WERI-Rb-1 (cell line): ENCODE results near the gene LRFN4.

Source experiments
- DNase-seq: peaks from one replicate; pipeline ENCODE4 v3.0.0-alpha.2; 2020
- H3K27ac ChIP-seq: fragments of 250-450 bp; sonication (Bioruptor Pico); 2 replicates; pipeline ENCODE4 v1.5.1; 2020; ENCODE audit warnings: mild to moderate bottlenecking, moderate library complexity
- H3K27me3 ChIP-seq: fragments of 250-450 bp; sonication (Bioruptor Pico); 2 replicates; pipeline ENCODE4 v1.5.1; 2021; ENCODE audit warnings: mild to moderate bottlenecking, low read depth, moderate library complexity; ENCODE audit not compliant: insufficient read depth, severe bottlenecking
- H3K36me3 ChIP-seq: fragments of 250-450 bp; sonication (Bioruptor Pico); 2 replicates; pipeline ENCODE4 v1.5.1; 2020; ENCODE audit warnings: mild to moderate bottlenecking, moderate library complexity
- H3K4me3 ChIP-seq: 2 replicates; pipeline ENCODE4 v1.5.1; 2011; ENCODE audit warnings: low read depth, mild to moderate bottlenecking, control low read depth, low read length
- H3K9me3 ChIP-seq: fragments of 250-450 bp; sonication (Bioruptor Pico); 2 replicates; pipeline ENCODE4 v1.5.1; 2021; ENCODE audit warnings: mild to moderate bottlenecking, moderate library complexity; ENCODE audit not compliant: severe bottlenecking
- CTCF ChIP-seq: IDR thresholded peaks from 2 replicates; pipeline ENCODE4 v1.5.1; 2011; ENCODE audit warnings: low read depth, mild to moderate bottlenecking, control low read depth, inconsistent platforms, low read length

LRFN4 gene

GRCh38 chr11:66889960-66890359 lies 33.1 kb downstream of the LRFN4 start:
- DNase-seq = peak; percentile 68
- no peak for TF ChIP-seq CTCF
- Histone ChIP-seq H3K4me3 (no peak overlapping the region), H3K9me3 (no peaks in the 10 kb centered on the region), H3K27ac (no peak overlapping the region), H3K36me3 (no peaks in the 10 kb centered on the region), H3K27me3 (no peaks in the 10 kb centered on the region)

GRCh38 chr11:66891851-66892660 lies 35.2 kb downstream of the LRFN4 start:
- no peak for DNase-seq
- Histone ChIP-seq H3K27me3 (no peaks in the 10 kb centered on the region), H3K27ac (no peak overlapping the region), H3K4me3 (no peak overlapping the region), H3K9me3 (no peaks in the 10 kb centered on the region), H3K36me3 (no peaks in the 10 kb centered on the region)
- no peak for TF ChIP-seq CTCF

GRCh38 chr11:66892911-66893310 lies 36.0 kb downstream of the LRFN4 start:
- Histone ChIP-seq H3K27me3 (no peaks in the 10 kb centered on the region), H3K4me3 (no peak overlapping the region), H3K27ac (no peak overlapping the region), H3K9me3 (no peaks in the 10 kb centered on the region), H3K36me3 (no peaks in the 10 kb centered on the region)
- TF ChIP-seq CTCF = no peak
- no peak for DNase-seq

GRCh38 chr11:66894141-66894540 lies 37.3 kb downstream of the LRFN4 start:
- no peaks in the 10 kb centered on the region for H3K36me3 ChIP-seq
- DNase-seq = no peak
- no peaks in the 10 kb centered on the region for H3K9me3 ChIP-seq
- TF ChIP-seq CTCF = no peak
- no peaks in the 10 kb centered on the region for H3K27me3 ChIP-seq
- no peak overlapping the region for H3K4me3 ChIP-seq
- H3K27ac ChIP-seq = no peak overlapping the region

- H3K9me3 ChIP-seq = no peaks in the 10 kb centered on the region
- no peak overlapping the region for H3K4me3 ChIP-seq
- DNase-seq = no peak
- TF ChIP-seq CTCF = no peak
- H3K36me3 ChIP-seq = no peaks in the 10 kb centered on the region
- no peaks in the 10 kb centered on the region for H3K27me3 ChIP-seq
- no peak overlapping the region for H3K27ac ChIP-seq
Measured at GRCh38 chr11:66901964-66902390, 45.1 kb downstream of the LRFN4 start.
